ENCODE results near the gene HPSE2.
"Not testable (repeated sequence)": the region's sequence is repeated elsewhere in the genome, so short reads cannot be mapped to it uniquely, and the experiment has no call there.

The HPSE2 gene

GRCh38 chr10:98538472-98538871 lies 697.2 kb downstream of the HPSE2 start:
- no peak for DNase-seq

GRCh38 chr10:98536551-98536950 lies 699.1 kb downstream of the HPSE2 start:
- DNase-seq, result no peak

- no peak for DNase-seq
Observed at GRCh38 chr10:98533746-98534445, 701.8 kb downstream of the HPSE2 start.

- DNase-seq, result no peak
Observed at GRCh38 chr10:98533241-98533640, 702.4 kb downstream of the HPSE2 start.

GRCh38 chr10:98528805-98529183 lies 706.9 kb downstream of the HPSE2 start:
- DNase-seq, result no peak

- DNase-seq, result no peak
Observed at GRCh38 chr10:98528166-98528804, 707.4 kb downstream of the HPSE2 start.

GRCh38 chr10:98525969-98526368 lies 709.7 kb downstream of the HPSE2 start:
- DNase-seq, result no peak

GRCh38 chr10:98524124-98524523 lies 711.5 kb downstream of the HPSE2 start:
- no peak for DNase-seq

- DNase-seq, result no peak
Observed at GRCh38 chr10:98519841-98520240, 715.8 kb downstream of the HPSE2 start.

GRCh38 chr10:98517672-98518071 lies 718.0 kb downstream of the HPSE2 start:
- DNase-seq, result no peak

GRCh38 chr10:98516352-98516751 lies 719.3 kb downstream of the HPSE2 start:
- no peak for DNase-seq

GRCh38 chr10:98513704-98514103 lies 721.9 kb downstream of the HPSE2 start:
- DNase-seq, result no peak

- DNase-seq, result no peak
Observed at GRCh38 chr10:98511876-98512275, 723.8 kb downstream of the HPSE2 start.

GRCh38 chr10:98510412-98510995 lies 725.1 kb downstream of the HPSE2 start:
- DNase-seq, result no peak

GRCh38 chr10:98509745-98510144 lies 725.9 kb downstream of the HPSE2 start:
- no peak for DNase-seq

- DNase-seq, result not testable (repeated sequence)
Observed at GRCh38 chr10:98502535-98502934, 733.1 kb downstream of the HPSE2 start.

- DNase-seq, result no peak
Observed at GRCh38 chr10:98492763-98493162, 742.9 kb downstream of the HPSE2 start.

GRCh38 chr10:98489561-98490481 lies 745.8 kb downstream of the HPSE2 start:
- no peak for DNase-seq

GRCh38 chr10:98488669-98489430 lies 746.8 kb downstream of the HPSE2 start:
- DNase-seq, result no peak

GRCh38 chr10:98487649-98488048 lies 748.0 kb downstream of the HPSE2 start:
- DNase-seq, result no peak

GRCh38 chr10:98486421-98486820 lies 749.2 kb downstream of the HPSE2 start:
- DNase-seq, result no peak

GRCh38 chr10:98485959-98486358 lies 749.7 kb downstream of the HPSE2 start:
- DNase-seq, result no peak

- no peak for DNase-seq
Observed at GRCh38 chr10:98483658-98484057, 752.0 kb downstream of the HPSE2 start.
